HCT116 (cell line): ENCODE results near the gene DKK3. TPM values are rescaled to one million over a fixed set of nuclear protein-coding genes. Genes with fewer than 3 reads are reported as not detected.

Experiments
- ATAC-seq: fragments of 200-7000 bp; cut with Tn5 transposase; 2 replicates; pipeline ENCODE4 v1.9.1; 2020; ENCODE audit warnings: mild to moderate bottlenecking, moderate library complexity
- BruUV-seq: library from RNA; stranded (reverse); fragments of 400-500 nt; replicated peaks from 2 replicates; lab custom pipeline; 2021; lab: Mats Ljungman, UMichigan
- CTCF ChIA-PET: fragments of 300-600 bp; sonication (Branson Sonifier 250); formaldehyde crosslinking; loops from one replicate; lab custom pipeline; 2021; ENCODE audit warnings: antibody characterized with exemption; lab: Charles Lee
- POLR2A ChIA-PET: fragments of 300-600, 350-600 bp; sonication (Branson Sonifier 250); formaldehyde crosslinking; loops from one replicate; lab custom pipeline; 2021; ENCODE audit warnings: antibody characterized with exemption; lab: Charles Lee
- RAD21 ChIA-PET, 2 experiments: fragments of 300-600 bp; sonication (Branson Sonifier 250); formaldehyde crosslinking; loops; one replicate each; lab custom pipeline; 2023; ENCODE audit warnings: low total read pairs in 2 of 2; ENCODE audit not compliant: uncharacterized antibody in 2 of 2, unreplicated experiment in 2 of 2, low non-redundant PET in 1 of 2; lab: Charles Lee
- DNase-seq: peaks from one replicate; pipeline ENCODE4 v3.0.0-alpha.2; 2010; ENCODE audit warnings: low read depth, low spot score
- H2AFZ ChIP-seq: fragments of 200-600 bp; shearing (Covaris generic), sonication (generic); 2 replicates; pipeline ENCODE4 v1.6.1; 2017; ENCODE audit warnings: low read depth, mixed run types, mixed read lengths, antibody characterized with exemption, low read length; ENCODE audit not compliant: poor library complexity, severe bottlenecking
- H3K27ac ChIP-seq: 2 replicates; pipeline ENCODE4 v1.5.1; 2012; ENCODE audit warnings: low read depth, low read length
- H3K27me3 ChIP-seq: fragments of 200-600 bp; sonication (generic); 2 replicates; pipeline ENCODE4 v1.6.1; 2016; ENCODE audit warnings: mixed run types, low read length, mixed read lengths; ENCODE audit not compliant: insufficient read depth
- H3K36me3 ChIP-seq, 2 experiments: fragments of 200-500 bp in 1 of 2; fragments of 200-600 bp in 1 of 2; sonication (Bioruptor generic) in 1 of 2; sonication (generic) in 1 of 2; 2 replicates each; pipeline versions ENCODE4 v1.5.1 to v1.6.1; 2014 to 2016; ENCODE audit warnings: low read length in 2 of 2, inconsistent platforms in 1 of 2, mixed read lengths in 1 of 2, mixed run types in 1 of 2; ENCODE audit not compliant: insufficient read depth in 2 of 2, control insufficient read depth in 1 of 2
- H3K4me1 ChIP-seq, 2 experiments: fragments of 200-600 bp in 1 of 2; sonication (generic) in 1 of 2; 2 replicates each; pipeline versions ENCODE4 v1.5.1 to v1.6.1; 2012 to 2017; ENCODE audit warnings: low read length in 2 of 2, inconsistent platforms in 1 of 2, mild to moderate bottlenecking in 1 of 2, mixed read lengths in 1 of 2, mixed run types in 1 of 2, moderate library complexity in 1 of 2; ENCODE audit not compliant: insufficient read depth in 2 of 2, control insufficient read depth in 1 of 2
- H3K4me2 ChIP-seq: fragments of 200-600 bp; sonication (generic); 2 replicates; pipeline ENCODE4 v1.6.1; 2017; ENCODE audit warnings: mixed run types, low read length, mixed read lengths
- H3K4me3 ChIP-seq, 2 experiments: fragments of 200-600 bp in 1 of 2; sonication (generic) in 1 of 2; replicated peaks in 1 of 2; 2 replicates each; pipeline ENCODE4 v1.5.1; 2011 to 2016; ENCODE audit warnings: low read length in 2 of 2, control low read depth in 1 of 2, low read depth in 1 of 2, mild to moderate bottlenecking in 1 of 2, mixed read lengths in 1 of 2, mixed run types in 1 of 2
- H3K79me2 ChIP-seq: fragments of 200-600 bp; sonication (generic); 2 replicates; pipeline ENCODE4 v1.6.1; 2017; ENCODE audit warnings: mild to moderate bottlenecking, mixed run types, low read length, moderate library complexity, mixed read lengths; ENCODE audit not compliant: insufficient read depth
- H3K9ac ChIP-seq: fragments of 200-600 bp; sonication (generic); 2 replicates; pipeline ENCODE4 v1.6.1; 2016; ENCODE audit warnings: low read length, mixed read lengths
- H3K9me2 ChIP-seq: fragments of 200-600 bp; sonication (generic), shearing (Covaris generic); 2 replicates; pipeline ENCODE4 v1.6.1; 2017; ENCODE audit warnings: mixed run types, mild to moderate bottlenecking, moderate library complexity; ENCODE audit not compliant: insufficient read depth
- H3K9me3 ChIP-seq, 2 experiments: fragments of 200-500 bp in 1 of 2; fragments of 200-600 bp in 1 of 2; sonication (Bioruptor generic) in 1 of 2; sonication (generic) in 1 of 2; 2 replicates each; pipeline ENCODE4 v1.6.1; 2014 to 2017; ENCODE audit warnings: low read length in 2 of 2, mixed read lengths in 2 of 2, inconsistent platforms in 1 of 2, low read depth in 1 of 2, mild to moderate bottlenecking in 1 of 2, mixed run types in 1 of 2, moderate library complexity in 1 of 2; ENCODE audit not compliant: control insufficient read depth in 1 of 2, insufficient read depth in 1 of 2
- H4K20me1 ChIP-seq: fragments of 200-600 bp; sonication (generic), shearing (Covaris generic); 2 replicates; pipeline ENCODE4 v1.6.1; 2017; ENCODE audit warnings: mixed run types, mild to moderate bottlenecking, moderate library complexity; ENCODE audit not compliant: insufficient read depth
- ATF3 ChIP-seq: IDR thresholded peaks from 2 replicates; pipeline ENCODE4 v1.6.1; 2012
- CEBPB ChIP-seq: IDR thresholded peaks from 2 replicates; pipeline ENCODE4 v1.6.1; 2012; ENCODE audit warnings: low read depth
- EGR1 ChIP-seq: IDR thresholded peaks from 2 replicates; pipeline ENCODE4 v1.6.1; 2012; ENCODE audit warnings: low read depth
- EZH2 ChIP-seq: fragments of 200-600 bp; sonication (generic); IDR thresholded peaks from 2 replicates; pipeline ENCODE4 v1.6.1; 2017; ENCODE audit warnings: antibody characterized with exemption, mixed run types
- EZH2phosphoT487 ChIP-seq: fragments of 200-600 bp; IDR thresholded peaks from 2 replicates; pipeline ENCODE4 v1.6.1; 2018; ENCODE audit warnings: antibody characterized with exemption, borderline replicate concordance
- FOSL1 ChIP-seq: IDR thresholded peaks from 2 replicates; pipeline ENCODE4 v1.6.1; 2012; ENCODE audit warnings: low read depth
- JUND ChIP-seq: IDR thresholded peaks from 2 replicates; pipeline ENCODE4 v1.6.1; 2012
- POLR2A ChIP-seq: IDR thresholded peaks from 2 replicates; pipeline ENCODE4 v1.7.0; 2011; ENCODE audit warnings: borderline replicate concordance; ENCODE audit not compliant: insufficient read depth, insufficient read length; ENCODE audit errors: extremely low read depth
- RAD21 ChIP-seq: IDR thresholded peaks from 2 replicates; pipeline ENCODE4 v1.6.1; 2012; ENCODE audit warnings: low read depth, mild to moderate bottlenecking
- REST ChIP-seq: IDR thresholded peaks from 2 replicates; pipeline ENCODE4 v1.6.1; 2012; ENCODE audit warnings: low read depth
- SIN3A ChIP-seq: IDR thresholded peaks from 2 replicates; pipeline ENCODE4 v1.6.1; 2012; ENCODE audit warnings: low read depth
- SP1 ChIP-seq: IDR thresholded peaks from 2 replicates; pipeline ENCODE4 v1.6.1; 2012; ENCODE audit warnings: low read depth
- SRF ChIP-seq: IDR thresholded peaks from 2 replicates; pipeline ENCODE4 v1.6.1; 2012; ENCODE audit warnings: low read depth
- TCF7L2 ChIP-seq: IDR thresholded peaks from 2 replicates; pipeline ENCODE4 v1.7.0; 2011; ENCODE audit warnings: borderline replicate concordance, inconsistent platforms; ENCODE audit not compliant: insufficient read depth, insufficient read length; ENCODE audit errors: extremely low read depth
- YY1 ChIP-seq: IDR thresholded peaks from 2 replicates; pipeline ENCODE4 v1.6.1; 2011; ENCODE audit warnings: low read length, low read depth, moderate library complexity, mild to moderate bottlenecking; ENCODE audit not compliant: insufficient replicate concordance; ENCODE audit errors: extremely low read depth
- ZBTB33 ChIP-seq: IDR thresholded peaks from 2 replicates; pipeline ENCODE4 v1.6.1; 2011; ENCODE audit warnings: mild to moderate bottlenecking, low read length, moderate library complexity; ENCODE audit not compliant: insufficient replicate concordance; ENCODE audit errors: extremely low read depth
- ZNF274 ChIP-seq: fragments of 200-500 bp; sonication (Bioruptor generic); IDR thresholded peaks from 2 replicates; pipeline ENCODE4 v1.6.1; 2014; ENCODE audit warnings: mild to moderate bottlenecking, low read depth, low read length, inconsistent platforms
- intact Hi-C: fragments of 100-400 bp; cut with micrococcal nuclease; formaldehyde crosslinking; loops from 2 replicates; pipeline ENCODE4 v1.10.0; 2022
- total RNA-seq: library from RNA; stranded (reverse); gene quantifications from one replicate; pipeline ENCODE4 v1.2.1, GENCODE V29; 2021; ENCODE audit not compliant: unreplicated experiment

The DKK3 gene
- total RNA-seq, 1 experiment from 2014 or later, result 0.49 TPM

- intact Hi-C loops, result no loop called here
- Histone ChIP-seq H3K9me2 (no peaks in the 10 kb centered on the region), H3K36me3 (no peaks in the 10 kb centered on the region), H3K79me2 (no peaks in the 10 kb centered on the region)
- RAD21 ChIA-PET, result no interaction called here
- POLR2A ChIA-PET, result no interaction called here
- TF ChIP-seq FOSL1 (no peak), JUND (no peak), SIN3A (no peak), POLR2A (no peak), EGR1 (no peak), RAD21 (no peak), ATF3 (no peak), EZH2phosphoT487 (no peak), TCF7L2 (no peak), EZH2 (no peak), YY1 (no peak), ZNF274 (no peak), REST (no peak), CEBPB (no peak), ZBTB33 (no peak), SP1 (no peak), SRF (no peak)
- TF ChIP-seq, all 23 proteins: peak for 0
- H3K27ac ChIP-seq, result no peak overlapping the region
- no peaks in the 10 kb centered on the region for H3K27me3 ChIP-seq
- no peak overlapping the region for H3K9ac ChIP-seq
- H3K4me3 ChIP-seq, result no peak overlapping the region
- no peaks in the 10 kb centered on the region for H4K20me1 ChIP-seq
- CTCF ChIA-PET, result no interaction called here
- peaks cover 0 to 21% of the 10 kb centered on the region in 2 experiments; a peak in 2 of 4 replicates for H3K4me1 ChIP-seq
- ATAC-seq, result no peak
- H3K4me2 ChIP-seq, result no peak overlapping the region
- no peak overlapping the region for H2AFZ ChIP-seq
- no peak for DNase-seq
- no TSS peak for BruUV-seq
- H3K9me3 ChIP-seq, result no peaks in the 10 kb centered on the region; a peak in 1 of 4 replicates
Measured at GRCh38 chr11:11984563-11984962, 23.9 kb downstream of the DKK3 start.
